Fibroblast of lung (primary cell): ENCODE measurements around the gene SLAMF9. TPM values are rescaled to one million over a fixed set of nuclear protein-coding genes. Genes with fewer than 3 reads are reported as not detected.
"Not testable (repeated sequence)": the region's sequence is repeated elsewhere in the genome, so short reads cannot be mapped to it uniquely, and the experiment has no call there.

Experiments
- DNase-seq, 2 donors: peaks; one replicate each; pipeline versions ENCODE4 v3.0.0 to v3.0.0-alpha.2; 2010; ENCODE audit warnings: low read depth in 2 of 2
- H2AFZ ChIP-seq: 2 replicates; pipeline ENCODE4 v1.5.1; 2012; ENCODE audit warnings: low read length, control low read depth, inconsistent platforms
- H3K27ac ChIP-seq: 2 replicates; pipeline ENCODE4 v1.5.1; 2011; ENCODE audit warnings: low read length, control low read depth; ENCODE audit not compliant: insufficient read depth
- H3K27me3 ChIP-seq: 2 replicates; pipeline ENCODE4 v1.5.1; 2011; ENCODE audit warnings: mild to moderate bottlenecking, low read length; ENCODE audit not compliant: control insufficient read depth, insufficient read depth
- H3K36me3 ChIP-seq: 2 replicates; pipeline ENCODE4 v1.5.1; 2011; ENCODE audit warnings: low read length; ENCODE audit not compliant: control insufficient read depth, insufficient read depth
- H3K4me1 ChIP-seq: 2 replicates; pipeline ENCODE4 v1.5.1; 2011; ENCODE audit warnings: low read length; ENCODE audit not compliant: control insufficient read depth, insufficient read depth; ENCODE audit errors: extremely low read depth
- H3K4me2 ChIP-seq: 2 replicates; pipeline ENCODE4 v1.5.1; 2011; ENCODE audit warnings: low read length, control low read depth; ENCODE audit not compliant: insufficient read depth; ENCODE audit errors: extremely low read depth
- H3K4me3 ChIP-seq, 4 experiments: fragments of 200-600 bp in 1 of 4; sonication (generic) in 1 of 4; replicated peaks in 1 of 4; 2 replicates each; pipeline ENCODE4 v1.5.1; 2011 to 2016; ENCODE audit warnings: low read length in 4 of 4, low read depth in 3 of 4, mild to moderate bottlenecking in 3 of 4, control low read depth in 2 of 4, inconsistent platforms in 1 of 4, mixed read lengths in 1 of 4; ENCODE audit not compliant: insufficient read depth in 1 of 4; ENCODE audit errors: control extremely low read depth in 1 of 4
- H3K79me2 ChIP-seq: 2 replicates; pipeline ENCODE4 v1.5.1; 2012; ENCODE audit warnings: mild to moderate bottlenecking, low read length, inconsistent platforms; ENCODE audit not compliant: control insufficient read depth, insufficient read depth
- H3K9ac ChIP-seq: 2 replicates; pipeline ENCODE4 v1.5.1; 2011; ENCODE audit warnings: mild to moderate bottlenecking, low read length, control low read depth; ENCODE audit not compliant: insufficient read depth
- H3K9me3 ChIP-seq: 2 replicates; pipeline ENCODE4 v1.5.1; 2012; ENCODE audit warnings: low read depth, low read length; ENCODE audit not compliant: control insufficient read depth, insufficient read depth
- H4K20me1 ChIP-seq: 2 replicates; pipeline ENCODE4 v1.5.1; 2011; ENCODE audit warnings: low read length; ENCODE audit not compliant: control insufficient read depth, insufficient read depth; ENCODE audit errors: extremely low read depth
- CTCF ChIP-seq, 2 donors: IDR thresholded peaks in 1 of 2; conservative IDR thresholded peaks in 1 of 2; 1 replicate in 1 of 2; 2 replicates in 1 of 2; pipeline ENCODE4 v1.5.1; 2011 to 2012; ENCODE audit warnings: low read length in 2 of 2, control low read depth in 1 of 2, inconsistent platforms in 1 of 2, low read depth in 1 of 2, mild to moderate bottlenecking in 1 of 2
- EZH2 ChIP-seq: IDR thresholded peaks from 2 replicates; pipeline ENCODE4 v1.5.1; 2012; ENCODE audit warnings: low read length, control low read depth, mild to moderate bottlenecking; ENCODE audit errors: missing control alignments
- polyA plus RNA-seq, 2 donors: library from polyadenylated mRNA; depleted of rRNA in 1 of 2; stranded (reverse) in 1 of 2; unstranded in 1 of 2; fragments of >200 nt; gene quantifications; 2 replicates each; pipeline ENCODE4 v1.2.1, GENCODE V29; 2011 to 2012; ENCODE audit warnings: missing spikeins in 1 of 2
- total RNA-seq: library from RNA; depleted of rRNA; stranded (reverse); fragments of >200 nt; gene quantifications from 2 replicates; pipeline ENCODE4 v1.2.1, GENCODE V29; 2014

SLAMF9 gene
- total and polyA plus RNA-seq, 2 donors (not counting 1 experiment from before 2014, with no cell fraction given) = not detected

DNA sequence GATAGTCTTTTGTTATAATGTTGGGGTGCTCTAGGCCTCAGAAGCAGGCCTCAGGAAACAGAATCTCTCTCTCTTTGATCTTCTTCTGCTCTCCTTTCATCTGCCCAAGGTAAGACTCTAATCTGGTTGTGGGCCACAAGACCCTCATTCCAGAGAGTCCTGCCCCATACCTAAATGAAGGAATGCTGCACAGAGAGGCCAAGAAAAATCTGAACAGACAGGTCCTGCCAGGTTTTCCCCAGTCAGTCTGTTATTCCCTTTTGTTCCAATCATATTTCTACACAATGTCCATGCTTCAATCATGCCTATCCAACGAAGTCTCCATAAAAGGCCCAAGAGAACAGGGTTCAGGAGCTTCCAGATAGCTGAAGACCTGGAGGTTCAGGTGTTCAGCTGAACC lies 47.1 kb downstream of the SLAMF9 start:
- Histone ChIP-seq H3K27ac (no peak overlapping the region), H3K4me2 (no peak overlapping the region), H3K4me3 (no peak overlapping the region), H3K27me3 (no peaks in the 10 kb centered on the region), H3K79me2 (no peaks in the 10 kb centered on the region), H3K4me1 (peaks cover 14% of the 10 kb centered on the region), H3K9ac (no peak overlapping the region), H4K20me1 (no peaks in the 10 kb centered on the region), H3K9me3 (no peaks in the 10 kb centered on the region), H3K36me3 (no peaks in the 10 kb centered on the region), H2AFZ (no peak overlapping the region)
- no peak for DNase-seq
- TF ChIP-seq CTCF (conservative IDR thresholded peaks at IDR 0.05 in 1 of 2, IDR thresholded peaks at IDR 0.05 in 1 of 2; ENCODE audit: low read depth in 1 of 2, low read length in 2 of 2) (no peak), EZH2 (no peak)

GRCh38 chr1:159904036-159904435 lies 50.0 kb downstream of the SLAMF9 start:
- not testable (repeated sequence) for DNase-seq, H3K9ac ChIP-seq

DNA sequence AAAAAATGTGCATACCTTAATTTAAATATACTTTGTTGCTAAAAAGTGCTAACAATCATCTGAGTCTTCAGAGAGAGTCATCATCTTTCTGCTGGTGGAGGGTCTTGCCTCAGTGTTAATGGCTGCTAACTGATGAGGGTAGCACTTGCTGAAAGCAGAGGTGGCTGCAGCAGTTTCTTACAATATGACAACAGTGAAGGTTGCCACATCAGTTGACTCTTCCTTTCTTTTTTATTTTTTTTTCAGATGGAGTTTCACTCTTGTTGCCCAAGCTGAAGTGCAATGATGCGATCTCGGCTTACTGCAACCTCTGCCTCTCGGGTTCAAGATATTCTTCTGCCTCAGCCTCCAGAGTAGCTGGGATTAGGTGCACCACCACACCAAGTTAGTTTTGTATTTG lies 51.5 kb downstream of the SLAMF9 start:
- Histone ChIP-seq H3K36me3 (no peaks in the 10 kb centered on the region), H3K27ac (no peak overlapping the region), H3K79me2 (no peaks in the 10 kb centered on the region), H3K9me3 (no peaks in the 10 kb centered on the region), H3K4me1 (peaks cover 3% of the 10 kb centered on the region), H3K4me3 (no peak overlapping the region), H3K27me3 (no peaks in the 10 kb centered on the region), H4K20me1 (no peaks in the 10 kb centered on the region), H3K9ac (no peak overlapping the region), H3K4me2 (no peak overlapping the region), H2AFZ (no peak overlapping the region)
- TF ChIP-seq EZH2 (no peak), CTCF (conservative IDR thresholded peaks at IDR 0.05 in 1 of 2, IDR thresholded peaks at IDR 0.05 in 1 of 2; ENCODE audit: low read depth in 1 of 2, low read length in 2 of 2) (no peak)
- no peak for DNase-seq

More at GRCh38 chr1:159904036-159904435, 50.0 kb downstream of the SLAMF9 start:
- not testable (repeated sequence) for H3K4me1 ChIP-seq, H3K4me2 ChIP-seq, H3K36me3 ChIP-seq, H3K27me3 ChIP-seq, H2AFZ ChIP-seq, H3K79me2 ChIP-seq, H3K4me3 ChIP-seq, H3K27ac ChIP-seq, H4K20me1 ChIP-seq, H3K9me3 ChIP-seq

Other genes starting within 250 kb of the SLAMF9 start
- not detected in 2 replicates for gene CRP, start 239.6 kb downstream of the SLAMF9 start, total RNA-seq
- gene CRP, start 239.6 kb downstream of the SLAMF9 start, polyA plus RNA-seq = not detected in 2 replicates
- gene DUSP23, start 173.3 kb downstream of the SLAMF9 start, total RNA-seq = 11.6 and 21.6 TPM in 2 replicates
- 4.7 and 7.5 TPM in 2 replicates for gene DUSP23, start 173.3 kb downstream of the SLAMF9 start, polyA plus RNA-seq
- not detected in 2 replicates for gene FCRL6, start 151.9 kb downstream of the SLAMF9 start, total RNA-seq
- not detected in 2 replicates for gene FCRL6, start 151.9 kb downstream of the SLAMF9 start, polyA plus RNA-seq
- under 0.01 TPM in 1 of 2 replicates, not detected in the other for gene SLAMF8, start 127.4 kb downstream of the SLAMF9 start, total RNA-seq
- gene SLAMF8, start 127.4 kb downstream of the SLAMF9 start, polyA plus RNA-seq = 0.02 TPM in 1 of 2 replicates, not detected in the other
- under 0.01 TPM in 2 replicates for gene VSIG8, start 91.6 kb downstream of the SLAMF9 start, total RNA-seq
- gene VSIG8, start 91.6 kb downstream of the SLAMF9 start, polyA plus RNA-seq = not detected in 2 replicates
- 0.51 and 1.5 TPM in 2 replicates for gene CFAP45, start 54.1 kb downstream of the SLAMF9 start, total RNA-seq
- 1.1 and 1.2 TPM in 2 replicates for gene CFAP45, start 54.1 kb downstream of the SLAMF9 start, polyA plus RNA-seq
- 220 and 300 TPM in 2 replicates for gene TAGLN2, start 28.7 kb downstream of the SLAMF9 start, total RNA-seq
- gene TAGLN2, start 28.7 kb downstream of the SLAMF9 start, polyA plus RNA-seq = 718 and 768 TPM in 2 replicates
- gene IGSF9, start 8.6 kb downstream of the SLAMF9 start, total RNA-seq = under 0.01 TPM in 2 replicates
- not detected in 2 replicates for gene IGSF9, start 8.6 kb downstream of the SLAMF9 start, polyA plus RNA-seq
- gene PIGM, start 77.8 kb upstream of the SLAMF9 start, total RNA-seq = 4.1 and 4.5 TPM in 2 replicates
- 6.4 and 6.7 TPM in 2 replicates for gene PIGM, start 77.8 kb upstream of the SLAMF9 start, polyA plus RNA-seq
- not detected in 2 replicates for gene KCNJ10, start 115.9 kb upstream of the SLAMF9 start, total RNA-seq
- gene KCNJ10, start 115.9 kb upstream of the SLAMF9 start, polyA plus RNA-seq = not detected in 2 replicates
- gene KCNJ9, start 127.3 kb upstream of the SLAMF9 start, total RNA-seq = under 0.01 TPM in 2 replicates
- not detected in 2 replicates for gene KCNJ9, start 127.3 kb upstream of the SLAMF9 start, polyA plus RNA-seq
- 24.4 and 27.7 TPM in 2 replicates for gene IGSF8, start 144.4 kb upstream of the SLAMF9 start, total RNA-seq
- 6.2 and 6.5 TPM in 2 replicates for gene IGSF8, start 144.4 kb upstream of the SLAMF9 start, polyA plus RNA-seq
- 1.8 and 32.9 TPM in 2 replicates for gene ATP1A2, start 161.5 kb upstream of the SLAMF9 start, total RNA-seq
- 0.01 and 0.44 TPM in 2 replicates for gene ATP1A2, start 161.5 kb upstream of the SLAMF9 start, polyA plus RNA-seq
- gene ATP1A4, start 197.4 kb upstream of the SLAMF9 start, total RNA-seq = 0.26 TPM in 1 of 2 replicates, not detected in the other
- not detected in 2 replicates for gene ATP1A4, start 197.4 kb upstream of the SLAMF9 start, polyA plus RNA-seq
- gene CASQ1, start 236.3 kb upstream of the SLAMF9 start, total RNA-seq = 0.17 and 0.26 TPM in 2 replicates
- gene CASQ1, start 236.3 kb upstream of the SLAMF9 start, polyA plus RNA-seq = 0.15 TPM in 1 of 2 replicates, not detected in the other